ENCODE measurements around the gene NSD2. TPM values are rescaled to one million over a fixed set of nuclear protein-coding genes. Genes with fewer than 3 reads are reported as not detected.
"Not testable (repeated sequence)": the region's sequence is repeated elsewhere in the genome, so short reads cannot be mapped to it uniquely, and the experiment has no call there.

NSD2 gene
- total RNA-seq, 1 experiment from 2014 or later, result 128 TPM

- ATAC-seq (no peak), DNase-seq (ENCODE audit: low spot score) (no peak)
- Mint-ChIP-seq H3K4me3 (no peak overlapping the region), H3K27me3 (ENCODE audit: low read depth) (peaks cover 61% of the 10 kb centered on the region), H3K4me1 (peaks cover 10% of the 10 kb centered on the region), H3K36me3 (peaks cover 5% of the 10 kb centered on the region), H3K9me3 (peaks cover 26% of the 10 kb centered on the region), H3K27ac (no peak overlapping the region)
- POLR2A ChIA-PET, result no interaction called here
- CTCF ChIA-PET, result no interaction called here
- TF ChIP-seq USF2 (CRISPR knock-in tag; IDR thresholded peaks at IDR 0.05) (no peak), ELF4 (CRISPR knock-in tag; IDR thresholded peaks at IDR 0.05; ENCODE audit: low read depth) (no peak), IRF2 (CRISPR knock-in tag; IDR thresholded peaks at IDR 0.05; ENCODE audit: borderline replicate concordance, low read depth) (no peak), ETV6 (CRISPR knock-in tag; IDR thresholded peaks at IDR 0.05) (no peak)
Measured at GRCh38 chr4:2024683-2025082, 153.5 kb downstream of the NSD2 start.

GRCh38 chr4:2025817-2026216, 154.6 kb downstream of the NSD2 start:
- DNase-seq (ENCODE audit: low spot score), result no peak
- Mint-ChIP-seq H3K36me3 (peaks cover 5% of the 10 kb centered on the region), H3K4me1 (peaks cover 10% of the 10 kb centered on the region), H3K27me3 (ENCODE audit: low read depth) (peaks cover 65% of the 10 kb centered on the region), H3K9me3 (peaks cover 26% of the 10 kb centered on the region), H3K4me3 (no peak overlapping the region), H3K27ac (no peak overlapping the region)
- POLR2A ChIA-PET, result no interaction called here
- CTCF ChIA-PET, result no interaction called here
- TF ChIP-seq ESRRA (CRISPR knock-in tag; IDR thresholded peaks at IDR 0.05; ENCODE audit: borderline replicate concordance) (no peak), GRHL2 (CRISPR knock-in tag; IDR thresholded peaks at IDR 0.05; ENCODE audit: insufficient replicate concordance, severe bottlenecking) (no peak), ZNF138 (CRISPR knock-in tag; conservative IDR thresholded peaks at IDR 0.05) (no peak), ZBTB21 (CRISPR knock-in tag; IDR thresholded peaks at IDR 0.05; ENCODE audit: borderline replicate concordance) (no peak), OVOL2 (CRISPR knock-in tag; IDR thresholded peaks at IDR 0.05; ENCODE audit: borderline replicate concordance) (no peak), ZNF219 (CRISPR knock-in tag; IDR thresholded peaks at IDR 0.05; ENCODE audit: borderline replicate concordance) (no peak), ARID4B (CRISPR knock-in tag; IDR thresholded peaks at IDR 0.05; ENCODE audit: borderline replicate concordance) (no peak)
- TF ChIP-seq, protein P1, sequence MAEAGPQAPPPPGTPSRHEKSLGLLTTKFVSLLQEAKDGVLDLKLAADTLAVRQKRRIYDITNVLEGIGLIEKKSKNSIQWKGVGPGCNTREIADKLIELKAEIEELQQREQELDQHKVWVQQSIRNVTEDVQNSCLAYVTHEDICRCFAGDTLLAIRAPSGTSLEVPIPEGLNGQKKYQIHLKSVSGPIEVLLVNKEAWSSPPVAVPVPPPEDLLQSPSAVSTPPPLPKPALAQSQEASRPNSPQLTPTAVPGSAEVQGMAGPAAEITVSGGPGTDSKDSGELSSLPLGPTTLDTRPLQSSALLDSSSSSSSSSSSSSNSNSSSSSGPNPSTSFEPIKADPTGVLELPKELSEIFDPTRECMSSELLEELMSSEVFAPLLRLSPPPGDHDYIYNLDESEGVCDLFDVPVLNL (CRISPR knock-in tag; IDR thresholded peaks at IDR 0.05; ENCODE audit: borderline replicate concordance, low read depth), result no peak
- TF ChIP-seq, protein P2, sequence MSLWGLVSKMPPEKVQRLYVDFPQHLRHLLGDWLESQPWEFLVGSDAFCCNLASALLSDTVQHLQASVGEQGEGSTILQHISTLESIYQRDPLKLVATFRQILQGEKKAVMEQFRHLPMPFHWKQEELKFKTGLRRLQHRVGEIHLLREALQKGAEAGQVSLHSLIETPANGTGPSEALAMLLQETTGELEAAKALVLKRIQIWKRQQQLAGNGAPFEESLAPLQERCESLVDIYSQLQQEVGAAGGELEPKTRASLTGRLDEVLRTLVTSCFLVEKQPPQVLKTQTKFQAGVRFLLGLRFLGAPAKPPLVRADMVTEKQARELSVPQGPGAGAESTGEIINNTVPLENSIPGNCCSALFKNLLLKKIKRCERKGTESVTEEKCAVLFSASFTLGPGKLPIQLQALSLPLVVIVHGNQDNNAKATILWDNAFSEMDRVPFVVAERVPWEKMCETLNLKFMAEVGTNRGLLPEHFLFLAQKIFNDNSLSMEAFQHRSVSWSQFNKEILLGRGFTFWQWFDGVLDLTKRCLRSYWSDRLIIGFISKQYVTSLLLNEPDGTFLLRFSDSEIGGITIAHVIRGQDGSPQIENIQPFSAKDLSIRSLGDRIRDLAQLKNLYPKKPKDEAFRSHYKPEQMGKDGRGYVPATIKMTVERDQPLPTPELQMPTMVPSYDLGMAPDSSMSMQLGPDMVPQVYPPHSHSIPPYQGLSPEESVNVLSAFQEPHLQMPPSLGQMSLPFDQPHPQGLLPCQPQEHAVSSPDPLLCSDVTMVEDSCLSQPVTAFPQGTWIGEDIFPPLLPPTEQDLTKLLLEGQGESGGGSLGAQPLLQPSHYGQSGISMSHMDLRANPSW (CRISPR knock-in tag; conservative IDR thresholded peaks at IDR 0.05; ENCODE audit: low read depth), result no peak
- TF ChIP-seq, protein P3, sequence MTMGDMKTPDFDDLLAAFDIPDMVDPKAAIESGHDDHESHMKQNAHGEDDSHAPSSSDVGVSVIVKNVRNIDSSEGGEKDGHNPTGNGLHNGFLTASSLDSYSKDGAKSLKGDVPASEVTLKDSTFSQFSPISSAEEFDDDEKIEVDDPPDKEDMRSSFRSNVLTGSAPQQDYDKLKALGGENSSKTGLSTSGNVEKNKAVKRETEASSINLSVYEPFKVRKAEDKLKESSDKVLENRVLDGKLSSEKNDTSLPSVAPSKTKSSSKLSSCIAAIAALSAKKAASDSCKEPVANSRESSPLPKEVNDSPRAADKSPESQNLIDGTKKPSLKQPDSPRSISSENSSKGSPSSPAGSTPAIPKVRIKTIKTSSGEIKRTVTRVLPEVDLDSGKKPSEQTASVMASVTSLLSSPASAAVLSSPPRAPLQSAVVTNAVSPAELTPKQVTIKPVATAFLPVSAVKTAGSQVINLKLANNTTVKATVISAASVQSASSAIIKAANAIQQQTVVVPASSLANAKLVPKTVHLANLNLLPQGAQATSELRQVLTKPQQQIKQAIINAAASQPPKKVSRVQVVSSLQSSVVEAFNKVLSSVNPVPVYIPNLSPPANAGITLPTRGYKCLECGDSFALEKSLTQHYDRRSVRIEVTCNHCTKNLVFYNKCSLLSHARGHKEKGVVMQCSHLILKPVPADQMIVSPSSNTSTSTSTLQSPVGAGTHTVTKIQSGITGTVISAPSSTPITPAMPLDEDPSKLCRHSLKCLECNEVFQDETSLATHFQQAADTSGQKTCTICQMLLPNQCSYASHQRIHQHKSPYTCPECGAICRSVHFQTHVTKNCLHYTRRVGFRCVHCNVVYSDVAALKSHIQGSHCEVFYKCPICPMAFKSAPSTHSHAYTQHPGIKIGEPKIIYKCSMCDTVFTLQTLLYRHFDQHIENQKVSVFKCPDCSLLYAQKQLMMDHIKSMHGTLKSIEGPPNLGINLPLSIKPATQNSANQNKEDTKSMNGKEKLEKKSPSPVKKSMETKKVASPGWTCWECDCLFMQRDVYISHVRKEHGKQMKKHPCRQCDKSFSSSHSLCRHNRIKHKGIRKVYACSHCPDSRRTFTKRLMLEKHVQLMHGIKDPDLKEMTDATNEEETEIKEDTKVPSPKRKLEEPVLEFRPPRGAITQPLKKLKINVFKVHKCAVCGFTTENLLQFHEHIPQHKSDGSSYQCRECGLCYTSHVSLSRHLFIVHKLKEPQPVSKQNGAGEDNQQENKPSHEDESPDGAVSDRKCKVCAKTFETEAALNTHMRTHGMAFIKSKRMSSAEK (CRISPR knock-in tag; IDR thresholded peaks at IDR 0.05; ENCODE audit: borderline replicate concordance), result no peak
- TF ChIP-seq, protein P4, sequence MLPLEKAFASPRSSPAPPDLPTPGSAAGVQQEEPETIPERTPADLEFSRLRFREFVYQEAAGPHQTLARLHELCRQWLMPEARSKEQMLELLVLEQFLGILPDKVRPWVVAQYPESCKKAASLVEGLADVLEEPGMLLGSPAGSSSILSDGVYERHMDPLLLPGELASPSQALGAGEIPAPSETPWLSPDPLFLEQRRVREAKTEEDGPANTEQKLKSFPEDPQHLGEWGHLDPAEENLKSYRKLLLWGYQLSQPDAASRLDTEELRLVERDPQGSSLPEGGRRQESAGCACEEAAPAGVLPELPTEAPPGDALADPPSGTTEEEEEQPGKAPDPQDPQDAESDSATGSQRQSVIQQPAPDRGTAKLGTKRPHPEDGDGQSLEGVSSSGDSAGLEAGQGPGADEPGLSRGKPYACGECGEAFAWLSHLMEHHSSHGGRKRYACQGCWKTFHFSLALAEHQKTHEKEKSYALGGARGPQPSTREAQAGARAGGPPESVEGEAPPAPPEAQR (CRISPR knock-in tag; IDR thresholded peaks at IDR 0.05), result no peak
- ATAC-seq, result no peak

DNA sequence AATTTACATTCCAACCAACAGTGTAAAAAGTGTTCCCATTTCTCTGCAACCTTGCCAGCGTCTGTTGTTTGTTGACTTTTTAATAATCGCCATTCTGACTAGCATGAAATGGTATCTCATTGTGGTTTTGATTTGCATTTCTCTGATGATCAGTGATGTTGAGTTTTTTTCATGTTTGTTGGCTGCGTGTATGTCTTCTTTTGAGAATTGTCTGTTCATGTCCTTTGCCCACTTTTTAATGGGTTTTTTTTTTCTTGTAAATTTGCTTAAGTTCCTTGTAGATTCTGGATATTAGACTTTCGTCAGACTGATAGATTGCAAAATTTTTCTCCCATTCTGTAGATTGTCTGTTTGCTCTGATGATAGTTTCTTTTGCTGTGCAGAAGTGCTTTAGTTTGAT, 155.9 kb downstream of the NSD2 start:
- CTCF ChIA-PET; DNase-seq (ENCODE audit: low spot score); H3K4me1 Mint-ChIP-seq; H3K27ac Mint-ChIP-seq; ATAC-seq; H3K4me3 Mint-ChIP-seq; H3K36me3 Mint-ChIP-seq; POLR2A ChIA-PET: not testable (repeated sequence)
- peaks cover 26% of the 10 kb centered on the region for H3K9me3 Mint-ChIP-seq
- peaks cover 69% of the 10 kb centered on the region for H3K27me3 Mint-ChIP-seq (ENCODE audit: low read depth)

Measured in WTC11 (cell line).